Cardiac fibroblast (primary cell): ENCODE data around the gene DIDO1.
A peak's percentile ranks its signal among the peaks of the same experiment; 100 is the strongest.

Experiments used
- DNase-seq, 2 donors: peaks; one replicate each; pipeline versions ENCODE4 v3.0.0 to v3.0.0-alpha.2; 2010; ENCODE audit warnings: low read depth in 2 of 2
- H3K4me3 ChIP-seq, 2 donors: replicated peaks in 1 of 2; 1 replicate in 1 of 2; 2 replicates in 1 of 2; pipeline ENCODE4 v1.5.1; 2011; ENCODE audit warnings: low read depth in 2 of 2, low read length in 2 of 2, mild to moderate bottlenecking in 2 of 2, moderate library complexity in 1 of 2
- CTCF ChIP-seq: IDR thresholded peaks from one replicate; pipeline ENCODE4 v1.5.1; 2011; ENCODE audit warnings: low read depth, mild to moderate bottlenecking, low read length, inconsistent platforms

DIDO1 gene

GRCh38 chr20:62942456-62942855 is 16.2 kb upstream of the DIDO1 start:
- DNase-seq = no peak
- no peak overlapping the region for H3K4me3 ChIP-seq
- TF ChIP-seq CTCF = no peak

GRCh38 chr20:62941792-62942191 is 15.5 kb upstream of the DIDO1 start:
- DNase-seq = no peak
- no peak overlapping the region for H3K4me3 ChIP-seq
- no peak for TF ChIP-seq CTCF

- DNase-seq = no peak
- no peak overlapping the region for H3K4me3 ChIP-seq
- TF ChIP-seq CTCF = no peak
Observed at GRCh38 chr20:62940875-62941274, 14.6 kb upstream of the DIDO1 start.

GRCh38 chr20:62938105-62938888 is 12.0 kb upstream of the DIDO1 start, which contains the start of gene GID8:
GID8 (plus strand) TSS chr20:62938147; CDS start chr20:62941503, 3,356 bp downstream.
- DNase-seq = peak; percentile 50 to 63
- peak within 1 kb of the TSS; percentile 94 to 96 for H3K4me3 ChIP-seq
- TF ChIP-seq CTCF = no peak

GRCh38 chr20:62937268-62938104 is 11.2 kb upstream of the DIDO1 start:
- peak; percentile 96 to 98 for DNase-seq
- TF ChIP-seq CTCF = no peak
- H3K4me3 ChIP-seq = peak overlapping the region; percentile 94 to 96

GRCh38 chr20:62935968-62936585 is 9.8 kb upstream of the DIDO1 start:
- peak overlapping the region in 1 of 2 donors; percentile 96 for H3K4me3 ChIP-seq
- no peak for DNase-seq
- TF ChIP-seq CTCF = no peak
